GM21381 (cell line): ENCODE data around the gene ELK3.
"Not testable (repeated sequence)": the region's sequence is repeated elsewhere in the genome, so short reads cannot be mapped to it uniquely, and the experiment has no call there.

Experiments
- ATAC-seq: cut with Tn5 transposase; IDR thresholded peaks from one replicate; pipeline ENCODE4 v1.9.1; 2021; ENCODE audit warnings: mild to moderate bottlenecking, moderate library complexity; ENCODE audit not compliant: unreplicated experiment

The ELK3 gene

GRCh38 chr12:96301732-96302131 lies 107.6 kb downstream of the ELK3 start:
- ATAC-seq, result no peak

DNA sequence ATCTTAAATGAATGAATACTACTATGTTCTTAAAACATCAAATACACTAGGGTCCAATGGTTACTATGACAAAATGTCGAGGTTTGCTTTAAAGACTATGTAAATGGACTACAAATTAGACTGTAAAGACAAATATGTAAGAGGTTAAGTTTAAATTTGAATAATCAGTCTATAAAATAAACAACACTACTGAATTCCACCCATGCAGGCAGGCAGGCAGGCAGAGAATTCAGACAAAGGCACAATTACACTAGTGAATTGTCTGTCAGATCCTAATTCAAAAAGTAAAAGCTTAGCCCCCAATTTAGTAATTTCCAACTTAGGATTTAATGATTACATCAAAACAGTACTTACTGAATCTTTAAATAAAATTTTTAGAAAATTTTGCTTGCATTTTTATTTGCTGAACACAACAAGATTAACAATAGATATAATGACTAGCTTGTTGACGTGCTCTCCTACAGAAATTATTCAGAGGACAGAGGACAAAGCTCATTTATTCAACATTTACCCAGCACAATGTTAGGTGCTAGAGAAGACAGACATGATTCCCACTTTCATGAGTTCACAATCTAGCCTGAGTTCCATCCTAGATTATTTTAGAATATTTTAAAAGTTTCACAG lies 108.6 kb downstream of the ELK3 start:
- no peak for ATAC-seq

GRCh38 chr12:96303653-96304052 lies 109.5 kb downstream of the ELK3 start:
- no peak for ATAC-seq

- ATAC-seq, result no peak
Observed at GRCh38 chr12:96305665-96306064, 111.5 kb downstream of the ELK3 start.

DNA sequence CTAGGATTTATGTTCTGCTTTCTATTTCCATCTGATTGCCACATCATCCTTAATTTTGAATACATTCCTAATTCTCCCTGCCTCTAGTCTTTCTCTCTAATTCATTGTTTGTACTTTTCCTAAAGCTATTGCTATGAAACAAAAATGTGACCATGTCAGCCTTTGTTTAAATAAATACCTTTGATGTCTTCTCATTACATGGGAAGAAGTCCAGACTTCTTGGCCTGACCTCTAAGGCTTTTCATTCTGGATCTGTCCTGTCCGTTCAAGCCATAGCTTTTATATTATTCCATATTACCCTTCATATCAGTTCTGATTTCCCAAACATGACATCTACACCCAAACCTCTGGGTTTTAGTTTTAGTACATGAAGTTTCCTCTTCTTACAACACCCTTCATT lies 114.7 kb downstream of the ELK3 start:
- no peak for ATAC-seq

- ATAC-seq, result no peak
Observed at GRCh38 chr12:96310067-96310466, 115.9 kb downstream of the ELK3 start.

DNA sequence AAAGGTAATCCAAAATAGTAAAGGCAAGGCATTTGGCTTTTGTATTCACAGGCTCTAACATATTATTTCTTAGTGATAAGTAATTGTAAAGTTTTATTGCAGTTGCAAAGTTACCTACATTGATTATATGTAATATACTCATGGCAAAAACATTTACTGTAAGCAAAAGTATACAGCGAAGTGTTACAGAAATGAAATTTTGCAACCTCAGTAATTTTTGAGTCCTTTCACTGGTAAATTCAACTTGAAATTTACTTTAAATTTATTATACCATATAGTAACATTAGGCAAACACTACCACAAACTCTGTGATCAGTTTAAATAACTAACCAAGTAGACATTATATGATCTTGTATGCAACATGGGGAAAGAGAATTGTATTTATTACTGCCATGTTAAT lies 117.0 kb downstream of the ELK3 start:
- ATAC-seq, result no peak

GRCh38 chr12:96313606-96314005 lies 119.4 kb downstream of the ELK3 start:
- ATAC-seq, result no peak

- ATAC-seq, result no peak
Observed at GRCh38 chr12:96314723-96315122, 120.5 kb downstream of the ELK3 start.

- not testable (repeated sequence) for ATAC-seq
Observed at GRCh38 chr12:96315741-96316481, 121.7 kb downstream of the ELK3 start.

- not testable (repeated sequence) for ATAC-seq
Observed at GRCh38 chr12:96317801-96318200, 123.6 kb downstream of the ELK3 start.
